Chondrocyte (in vitro differentiated cells): ENCODE data around the gene C10orf95. TPM values are rescaled to one million over a fixed set of nuclear protein-coding genes. Genes with fewer than 3 reads are reported as not detected.

Source experiments
- DNase-seq: peaks from one replicate; pipeline ENCODE4 v3.0.0; 2021; ENCODE audit warnings: mixed read lengths, low spot score
- H3K27ac Mint-ChIP-seq: one replicate; pipeline ENCODE4 v1.8.0; 2021; ENCODE audit warnings: mild to moderate bottlenecking, moderate library complexity, mixed read lengths; ENCODE audit not compliant: unreplicated experiment
- H3K27me3 Mint-ChIP-seq: 2 replicates; pipeline ENCODE4 v1.8.0; 2021; ENCODE audit warnings: low read depth, mixed read lengths
- H3K36me3 Mint-ChIP-seq: 2 replicates; pipeline ENCODE4 v1.8.0; 2021; ENCODE audit warnings: low read depth, mixed read lengths
- H3K4me1 Mint-ChIP-seq: 2 replicates; pipeline ENCODE4 v1.8.0; 2021; ENCODE audit warnings: low read depth, mild to moderate bottlenecking, mixed read lengths
- H3K4me3 Mint-ChIP-seq: one replicate; pipeline ENCODE4 v1.8.0; 2021; ENCODE audit warnings: mild to moderate bottlenecking, moderate library complexity, mixed read lengths; ENCODE audit not compliant: unreplicated experiment
- H3K9me3 Mint-ChIP-seq: 2 replicates; pipeline ENCODE4 v1.8.0; 2021; ENCODE audit warnings: low read depth, mixed read lengths
- microRNA-seq: library from miRNA; unstranded; fragments of <30 nt; microRNA quantifications from one replicate; pipeline ENCODE4 v1.2.0, GENCODE V29; 2020; ENCODE audit warnings: borderline number of aligned reads
- total RNA-seq: library from RNA; stranded (reverse); gene quantifications from 3 replicates; pipeline ENCODE4 v1.2.1, GENCODE V29; 2021
- TF ChIP-seq, protein P1 (sequence below): fragments of 200-600 bp; sonication (generic); IDR thresholded peaks from 2 replicates; pipeline ENCODE4 v1.5.0; 2021; ENCODE audit warnings: antibody characterized with exemption, mild to moderate bottlenecking, moderate library complexity

The C10orf95 gene
- total RNA-seq, 1 donor from 2014 or later = not detected

GRCh38 chr10:102400076-102400475, 51.3 kb downstream of the C10orf95 start:
- DNase-seq = no peak

More at GRCh38 chr10:102400076-102400475, 51.3 kb downstream of the C10orf95 start:
- peak overlapping the region; percentile 68 for H3K27ac Mint-ChIP-seq
- no peaks in the 10 kb centered on the region for H3K9me3 Mint-ChIP-seq
- H3K4me3 Mint-ChIP-seq = peak overlapping the region; percentile 62
- peaks cover 8% of the 10 kb centered on the region for H3K36me3 Mint-ChIP-seq
- peaks cover 43% of the 10 kb centered on the region for H3K4me1 Mint-ChIP-seq
- H3K27me3 Mint-ChIP-seq = no peaks in the 10 kb centered on the region
- TF ChIP-seq, protein P1, sequence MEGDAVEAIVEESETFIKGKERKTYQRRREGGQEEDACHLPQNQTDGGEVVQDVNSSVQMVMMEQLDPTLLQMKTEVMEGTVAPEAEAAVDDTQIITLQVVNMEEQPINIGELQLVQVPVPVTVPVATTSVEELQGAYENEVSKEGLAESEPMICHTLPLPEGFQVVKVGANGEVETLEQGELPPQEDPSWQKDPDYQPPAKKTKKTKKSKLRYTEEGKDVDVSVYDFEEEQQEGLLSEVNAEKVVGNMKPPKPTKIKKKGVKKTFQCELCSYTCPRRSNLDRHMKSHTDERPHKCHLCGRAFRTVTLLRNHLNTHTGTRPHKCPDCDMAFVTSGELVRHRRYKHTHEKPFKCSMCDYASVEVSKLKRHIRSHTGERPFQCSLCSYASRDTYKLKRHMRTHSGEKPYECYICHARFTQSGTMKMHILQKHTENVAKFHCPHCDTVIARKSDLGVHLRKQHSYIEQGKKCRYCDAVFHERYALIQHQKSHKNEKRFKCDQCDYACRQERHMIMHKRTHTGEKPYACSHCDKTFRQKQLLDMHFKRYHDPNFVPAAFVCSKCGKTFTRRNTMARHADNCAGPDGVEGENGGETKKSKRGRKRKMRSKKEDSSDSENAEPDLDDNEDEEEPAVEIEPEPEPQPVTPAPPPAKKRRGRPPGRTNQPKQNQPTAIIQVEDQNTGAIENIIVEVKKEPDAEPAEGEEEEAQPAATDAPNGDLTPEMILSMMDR = no peak

Small RNA genes within 50 kb of the gene (microRNA-seq; reads per million reads assigned to microRNA genes)
- 32.1 reads per million, percentile 44 among the genes with 10 or more reads in this experiment for gene MIR146B

Other genes with a start within 250 kb of the C10orf95 start
- gene ELOVL3, start 225.2 kb downstream of the C10orf95 start, total RNA-seq = not detected in 3 replicates
- gene PITX3, start 210.0 kb downstream of the C10orf95 start, total RNA-seq = not detected in 3 replicates
- 59.3 to 88.4 TPM (median 59.7 TPM) in 3 replicates for gene GBF1, start 206.0 kb downstream of the C10orf95 start, total RNA-seq
- 29.4 to 38.0 TPM (median 35.9 TPM) in 3 replicates for gene NFKB2, start 55.8 kb downstream of the C10orf95 start, total RNA-seq
- gene PSD, start 32.8 kb downstream of the C10orf95 start, total RNA-seq = 3.0 to 4.0 TPM (median 4.0 TPM) in 3 replicates
- gene FBXL15, start 30.7 kb downstream of the C10orf95 start, total RNA-seq = 8.8 to 10.1 TPM (median 9.0 TPM) in 3 replicates
- gene CUEDC2, start 19.0 kb downstream of the C10orf95 start, total RNA-seq = 55.1 to 64.3 TPM (median 57.7 TPM) in 3 replicates
- gene ACTR1A, start 51.2 kb upstream of the C10orf95 start, total RNA-seq = 128 to 137 TPM (median 128 TPM) in 3 replicates
- 14.5 to 15.5 TPM (median 15.5 TPM) in 3 replicates for gene SUFU, start 52.4 kb upstream of the C10orf95 start, total RNA-seq
- 40.3 to 74.4 TPM (median 66.8 TPM) in 3 replicates for gene TRIM8, start 192.9 kb upstream of the C10orf95 start, total RNA-seq